H9 (cell line): ENCODE data around the gene NFATC4. TPM values are rescaled to one million over a fixed set of nuclear protein-coding genes. Genes with fewer than 3 reads are reported as not detected.

ENCODE experiments used
- DNase-seq: peaks from one replicate; pipeline ENCODE4 v3.0.0-alpha.2; 2017
- H2AFZ ChIP-seq: one replicate; pipeline ENCODE4 v1.6.1; 2013; ENCODE audit warnings: mild to moderate bottlenecking, low read length, control low read depth, moderate library complexity
- H2AK5ac ChIP-seq: 2 replicates; pipeline ENCODE4 v1.6.1; 2013; ENCODE audit warnings: low read length, control low read depth, mixed read lengths; ENCODE audit not compliant: insufficient read length
- H2BK120ac ChIP-seq: one replicate; pipeline ENCODE4 v1.6.1; 2013; ENCODE audit warnings: low read depth, mild to moderate bottlenecking, low read length, control low read depth, inconsistent platforms; ENCODE audit not compliant: poor library complexity, severe bottlenecking
- H2BK12ac ChIP-seq: 2 replicates; pipeline ENCODE4 v1.6.1; 2013; ENCODE audit warnings: low read length, control low read depth, mixed read lengths, low read depth; ENCODE audit not compliant: insufficient read length
- H2BK15ac ChIP-seq: 2 replicates; pipeline ENCODE4 v1.6.1; 2013; ENCODE audit warnings: low read depth, low read length, control low read depth
- H2BK20ac ChIP-seq: one replicate; pipeline ENCODE4 v1.6.1; 2013; ENCODE audit warnings: low read depth, mild to moderate bottlenecking, low read length, control low read depth, inconsistent platforms; ENCODE audit not compliant: poor library complexity, severe bottlenecking
- H2BK5ac ChIP-seq: 2 replicates; pipeline ENCODE4 v1.6.1; 2013; ENCODE audit warnings: low read length, control low read depth, mixed read lengths; ENCODE audit not compliant: insufficient read length
- H3K14ac ChIP-seq: 2 replicates; pipeline ENCODE4 v1.6.1; 2013; ENCODE audit warnings: low read length, control low read depth; ENCODE audit not compliant: insufficient read depth
- H3K18ac ChIP-seq: 2 replicates; pipeline ENCODE4 v1.6.1; 2013; ENCODE audit warnings: low read depth, mild to moderate bottlenecking, mixed read lengths, low read length, control low read depth; ENCODE audit not compliant: insufficient read length
- H3K23ac ChIP-seq: 2 replicates; pipeline ENCODE4 v1.6.1; 2013; ENCODE audit warnings: low read length, control low read depth, mixed read lengths, low read depth; ENCODE audit not compliant: insufficient read length
- H3K23me2 ChIP-seq: 2 replicates; pipeline ENCODE4 v1.6.1; 2013; ENCODE audit warnings: low read depth, mild to moderate bottlenecking, mixed read lengths, low read length, control low read depth; ENCODE audit not compliant: insufficient read length, poor library complexity, severe bottlenecking
- H3K27ac ChIP-seq: 2 replicates; pipeline ENCODE4 v1.5.1; 2013; ENCODE audit warnings: low read length, control low read depth, mixed read lengths, low read depth; ENCODE audit not compliant: insufficient read length
- H3K27me3 ChIP-seq: 2 replicates; pipeline ENCODE4 v1.6.1; 2013; ENCODE audit warnings: low read length, control low read depth, inconsistent platforms; ENCODE audit not compliant: insufficient read depth
- H3K4ac ChIP-seq: 2 replicates; pipeline ENCODE4 v1.6.1; 2013; ENCODE audit warnings: low read depth, mild to moderate bottlenecking, control low read depth, inconsistent platforms, low read length, moderate library complexity
- H3K4me1 ChIP-seq: 2 replicates; pipeline ENCODE4 v1.6.1; 2013; ENCODE audit warnings: low read length, control low read depth, inconsistent platforms; ENCODE audit not compliant: insufficient read depth
- H3K4me2 ChIP-seq: 2 replicates; pipeline ENCODE4 v1.6.1; 2013; ENCODE audit warnings: low read length, control low read depth, mixed read lengths; ENCODE audit not compliant: insufficient read length, insufficient read depth
- H3K56ac ChIP-seq: 2 replicates; pipeline ENCODE4 v1.6.1; 2013; ENCODE audit warnings: low read depth, mild to moderate bottlenecking, mixed read lengths, low read length, control low read depth; ENCODE audit not compliant: insufficient read length
- H3K79me1 ChIP-seq: 2 replicates; pipeline ENCODE4 v1.6.1; 2013; ENCODE audit warnings: low read depth, mild to moderate bottlenecking, moderate library complexity, low read length, control low read depth, inconsistent platforms; ENCODE audit not compliant: insufficient read depth, poor library complexity, severe bottlenecking
- H3K79me2 ChIP-seq: 2 replicates; pipeline ENCODE4 v1.6.1; 2013; ENCODE audit warnings: low read length, control low read depth, inconsistent platforms; ENCODE audit not compliant: insufficient read depth
- H3K9ac ChIP-seq: 2 replicates; pipeline ENCODE4 v1.6.1; 2013; ENCODE audit warnings: low read length, control low read depth, mixed read lengths; ENCODE audit not compliant: insufficient read length; ENCODE audit errors: extremely low read depth
- H3K9me3 ChIP-seq: one replicate; pipeline ENCODE4 v1.6.1; 2013; ENCODE audit warnings: low read depth, low read length, inconsistent platforms; ENCODE audit not compliant: control insufficient read depth
- H3T11ph ChIP-seq: one replicate; pipeline ENCODE4 v1.6.1; 2013; ENCODE audit warnings: mild to moderate bottlenecking, low read length, control low read depth, inconsistent platforms
- H4K20me1 ChIP-seq: one replicate; pipeline ENCODE4 v1.6.1; 2013; ENCODE audit not compliant: control insufficient read depth, insufficient read length, insufficient read depth
- H4K5ac ChIP-seq: 2 replicates; pipeline ENCODE4 v1.6.1; 2013; ENCODE audit warnings: low read depth, mild to moderate bottlenecking, mixed read lengths, low read length, control low read depth; ENCODE audit not compliant: insufficient read length
- H4K8ac ChIP-seq: replicated peaks from 2 replicates; pipeline ENCODE4 v1.6.1; 2013; ENCODE audit warnings: low read length, control low read depth, mixed read lengths, low read depth; ENCODE audit not compliant: insufficient read length
- H4K91ac ChIP-seq: 2 replicates; pipeline ENCODE4 v1.6.1; 2013; ENCODE audit warnings: low read depth, mild to moderate bottlenecking, moderate library complexity, mixed read lengths, low read length, control low read depth; ENCODE audit not compliant: insufficient read length
- H3K27ac Mint-ChIP-seq, 3 experiments: 2 replicates in 2 of 3; 3 replicates in 1 of 3; pipeline ENCODE4 v1.8.0; 2020 to 2021; ENCODE audit warnings: mixed read lengths in 3 of 3, mild to moderate bottlenecking in 1 of 3, moderate library complexity in 1 of 3
- H3K27me3 Mint-ChIP-seq: 2 replicates; pipeline ENCODE4 v1.8.0; 2021; ENCODE audit warnings: low read depth, mild to moderate bottlenecking, moderate library complexity, mixed read lengths
- H3K36me3 Mint-ChIP-seq, 3 experiments: 2 replicates in 2 of 3; 3 replicates in 1 of 3; pipeline ENCODE4 v1.8.0; 2020 to 2021; ENCODE audit warnings: low read depth in 3 of 3, mixed read lengths in 3 of 3; ENCODE audit not compliant: insufficient read depth in 1 of 3
- H3K4me1 Mint-ChIP-seq, 2 experiments: 2 replicates each; pipeline ENCODE4 v1.8.0; 2020; ENCODE audit warnings: mixed read lengths in 2 of 2
- H3K4me3 Mint-ChIP-seq, 2 experiments: 2 replicates in 1 of 2; 3 replicates in 1 of 2; pipeline ENCODE4 v1.8.0; 2020 to 2021; ENCODE audit warnings: mild to moderate bottlenecking in 2 of 2, mixed read lengths in 2 of 2, moderate library complexity in 1 of 2
- H3K9me3 Mint-ChIP-seq, 2 experiments: 2 replicates in 1 of 2; 3 replicates in 1 of 2; pipeline ENCODE4 v1.8.0; 2020; ENCODE audit warnings: mild to moderate bottlenecking in 2 of 2, mixed read lengths in 2 of 2, moderate library complexity in 1 of 2
- WGBS: extraction: QIAGEN DNeasy Blood & Tissue Kit; methylation state at CpG from one replicate; pipeline ENCODE4 v1.1.7; 2013; ENCODE audit warnings: missing lambda C conversion rate, low lambda C conversion rate, mixed read lengths; ENCODE audit not compliant: insufficient read length; ENCODE audit errors: extremely low coverage; 5-methylcytosine and 5-hydroxymethylcytosine counted together
- total RNA-seq: library from RNA; stranded (reverse); gene quantifications from 2 replicates; pipeline ENCODE4 v1.2.1, GENCODE V29; 2021
- TF ChIP-seq, protein P1 (sequence below): fragments of 200-600 bp; sonication (generic); conservative IDR thresholded peaks from 3 replicates; pipeline ENCODE4 v1.8.0; 2021; ENCODE audit warnings: antibody characterized with exemption, mild to moderate bottlenecking

NFATC4 gene
- total RNA-seq, 1 experiment from 2014 or later: 46.4 TPM

DNA sequence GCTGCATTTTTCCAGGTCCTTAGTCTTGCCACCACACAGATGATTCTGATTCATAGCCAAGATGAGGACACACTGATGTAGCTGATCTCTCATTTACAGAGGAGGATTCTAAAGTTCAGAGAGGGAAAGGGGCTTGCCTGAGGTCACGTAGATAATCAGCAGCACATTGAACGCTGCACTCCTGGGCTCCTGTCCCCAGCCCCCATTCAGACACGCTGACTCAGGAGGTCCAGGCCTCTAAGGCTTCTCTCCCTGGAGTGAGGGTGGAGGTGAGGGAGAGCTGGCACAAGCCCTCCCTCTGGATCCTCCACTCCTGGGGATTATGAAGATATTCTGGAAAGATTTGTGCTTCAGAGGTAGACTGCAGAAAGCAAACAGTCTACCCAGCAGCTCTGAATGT, 10.3 kb downstream of the NFATC4 start:
- H3K4me1 ChIP-seq: peaks cover 3% of the 10 kb centered on the region
- no peaks in the 10 kb centered on the region for H3K79me1 ChIP-seq
- H3K4me2 ChIP-seq: no peak overlapping the region
- Mint-ChIP-seq H3K27me3 (no peaks in the 10 kb centered on the region; the same call in 1 of the 2 replicates), H3K27ac (no peak overlapping the region), H3K36me3 (peaks cover 8 to 20% (median 10%) of the 10 kb centered on the region in 3 experiments), H3K9me3 (no peaks in the 10 kb centered on the region), H3K4me3 (no peak overlapping the region), H3K4me1 (peaks cover 37 to 46% of the 10 kb centered on the region in 2 experiments)
- no peak overlapping the region for H2AK5ac ChIP-seq
- H3K18ac ChIP-seq: no peak overlapping the region
- no peak overlapping the region for H2BK120ac ChIP-seq
- H3K56ac ChIP-seq: no peak overlapping the region
- H4K8ac ChIP-seq: no peak overlapping the region
- no CpG with 5 or more reads among the region's 3 CpGs for WGBS
- no peak overlapping the region for H3T11ph ChIP-seq
- H4K91ac ChIP-seq: no peak overlapping the region
- H2AFZ ChIP-seq: no peak overlapping the region
- no peak overlapping the region for H2BK5ac ChIP-seq
- no peak overlapping the region for H2BK12ac ChIP-seq
- H3K27me3 ChIP-seq: no peaks in the 10 kb centered on the region
- no peaks in the 10 kb centered on the region for H3K79me2 ChIP-seq
- H3K9ac ChIP-seq: no peak overlapping the region
- no peak overlapping the region for H2BK15ac ChIP-seq
- H3K23ac ChIP-seq: no peak overlapping the region
- no peaks in the 10 kb centered on the region for H3K23me2 ChIP-seq
- H4K5ac ChIP-seq: no peak overlapping the region
- TF ChIP-seq, protein P1, sequence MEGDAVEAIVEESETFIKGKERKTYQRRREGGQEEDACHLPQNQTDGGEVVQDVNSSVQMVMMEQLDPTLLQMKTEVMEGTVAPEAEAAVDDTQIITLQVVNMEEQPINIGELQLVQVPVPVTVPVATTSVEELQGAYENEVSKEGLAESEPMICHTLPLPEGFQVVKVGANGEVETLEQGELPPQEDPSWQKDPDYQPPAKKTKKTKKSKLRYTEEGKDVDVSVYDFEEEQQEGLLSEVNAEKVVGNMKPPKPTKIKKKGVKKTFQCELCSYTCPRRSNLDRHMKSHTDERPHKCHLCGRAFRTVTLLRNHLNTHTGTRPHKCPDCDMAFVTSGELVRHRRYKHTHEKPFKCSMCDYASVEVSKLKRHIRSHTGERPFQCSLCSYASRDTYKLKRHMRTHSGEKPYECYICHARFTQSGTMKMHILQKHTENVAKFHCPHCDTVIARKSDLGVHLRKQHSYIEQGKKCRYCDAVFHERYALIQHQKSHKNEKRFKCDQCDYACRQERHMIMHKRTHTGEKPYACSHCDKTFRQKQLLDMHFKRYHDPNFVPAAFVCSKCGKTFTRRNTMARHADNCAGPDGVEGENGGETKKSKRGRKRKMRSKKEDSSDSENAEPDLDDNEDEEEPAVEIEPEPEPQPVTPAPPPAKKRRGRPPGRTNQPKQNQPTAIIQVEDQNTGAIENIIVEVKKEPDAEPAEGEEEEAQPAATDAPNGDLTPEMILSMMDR: no peak
- no peaks in the 10 kb centered on the region for H4K20me1 ChIP-seq
- H3K9me3 ChIP-seq: no peaks in the 10 kb centered on the region
- no peak overlapping the region for H3K27ac ChIP-seq
- H2BK20ac ChIP-seq: no peak overlapping the region
- H3K14ac ChIP-seq: no peak overlapping the region
- DNase-seq: no peak
- H3K4ac ChIP-seq: no peak overlapping the region
